OCI-LY1 (cell line): Measurements from ENCODE around the gene RTKN.

Source experiments
- H2AFZ ChIP-seq: fragments of 200-600 bp; sonication (generic), shearing (Covaris generic); 2 replicates; pipeline ENCODE4 v1.6.0; 2014; ENCODE audit warnings: antibody characterized with exemption, mild to moderate bottlenecking, low read length
- H3F3A ChIP-seq: fragments of 200-600 bp; sonication (generic), shearing (Covaris generic); 2 replicates; pipeline ENCODE4 v1.6.0; 2014; ENCODE audit warnings: mild to moderate bottlenecking, antibody characterized with exemption, low read length, moderate library complexity; ENCODE audit not compliant: insufficient read depth
- H3K27ac ChIP-seq: fragments of 200-600 bp; sonication (generic); 2 replicates; pipeline ENCODE4 v1.5.1; 2014; ENCODE audit warnings: low read length, mixed run types, mild to moderate bottlenecking, low read depth; ENCODE audit not compliant: poor library complexity, severe bottlenecking
- H3K27me3 ChIP-seq: fragments of 200-600 bp; sonication (generic); 2 replicates; pipeline ENCODE4 v1.6.0; 2014; ENCODE audit warnings: antibody characterized with exemption, mild to moderate bottlenecking, low read length, moderate library complexity; ENCODE audit not compliant: insufficient read depth
- H3K36me3 ChIP-seq: fragments of 200-600 bp; sonication (generic); 2 replicates; pipeline ENCODE4 v1.6.1; 2014; ENCODE audit warnings: mild to moderate bottlenecking, antibody characterized with exemption, low read length, moderate library complexity, mixed read lengths; ENCODE audit not compliant: insufficient read depth
- H3K4me1 ChIP-seq: fragments of 200-600 bp; sonication (generic); 2 replicates; pipeline ENCODE4 v1.5.1; 2014; ENCODE audit warnings: mild to moderate bottlenecking, low read length, moderate library complexity; ENCODE audit not compliant: insufficient read depth, severe bottlenecking
- H3K4me2 ChIP-seq: fragments of 200-600 bp; sonication (generic), shearing (Covaris generic); 2 replicates; pipeline ENCODE4 v1.6.1; 2014; ENCODE audit warnings: low read length
- H3K4me3 ChIP-seq: fragments of 200-600 bp; sonication (generic); 2 replicates; pipeline ENCODE4 v1.5.1; 2014; ENCODE audit warnings: low read length, low read depth, mild to moderate bottlenecking, mixed read lengths; ENCODE audit not compliant: poor library complexity, severe bottlenecking
- H3K79me2 ChIP-seq: fragments of 200-600 bp; shearing (Covaris generic); 2 replicates; pipeline ENCODE4 v1.6.1; 2016; ENCODE audit warnings: mixed run types, low read length, mixed read lengths; ENCODE audit not compliant: insufficient read depth
- H3K9ac ChIP-seq: fragments of 200-600 bp; sonication (generic), shearing (Covaris generic); 2 replicates; pipeline ENCODE4 v1.6.1; 2014; ENCODE audit warnings: mild to moderate bottlenecking, low read length, mixed read lengths
- H3K9me2 ChIP-seq: fragments of 200-600 bp; sonication (generic), shearing (Covaris generic); 2 replicates; pipeline ENCODE4 v1.6.1; 2014; ENCODE audit warnings: low read depth, mild to moderate bottlenecking, low read length, mixed read lengths
- H3K9me3 ChIP-seq: fragments of 200-600 bp; shearing (Covaris generic); 2 replicates; pipeline ENCODE4 v1.6.1; 2014; ENCODE audit warnings: low read length, mixed read lengths
- H4K20me1 ChIP-seq: fragments of 200-600 bp; sonication (generic), shearing (Covaris generic); 2 replicates; pipeline ENCODE4 v1.6.0; 2016; ENCODE audit warnings: mild to moderate bottlenecking, low read length; ENCODE audit not compliant: insufficient read depth
- CTCF ChIP-seq: fragments of 200-600 bp; sonication (generic), shearing (Covaris generic); IDR thresholded peaks from 2 replicates; pipeline ENCODE4 v1.5.1; 2017; ENCODE audit warnings: mild to moderate bottlenecking, antibody characterized with exemption, low read length, moderate library complexity, mixed read lengths
- EZH2 ChIP-seq: fragments of 200-600 bp; sonication (generic), shearing (Covaris generic); IDR thresholded peaks from 2 replicates; pipeline ENCODE4 v1.8.0; 2017; ENCODE audit warnings: borderline replicate concordance, mixed run types, mild to moderate bottlenecking, antibody characterized with exemption, low read length, moderate library complexity, mixed read lengths

The RTKN gene

GRCh38 chr2:74436111-74436805 is 5.5 kb downstream of the RTKN start:
- TF ChIP-seq EZH2, result no peak
- no peak for TF ChIP-seq CTCF
- Histone ChIP-seq H3K79me2 (no peaks in the 10 kb centered on the region), H3K36me3 (no peaks in the 10 kb centered on the region), H2AFZ (no peak overlapping the region), H3K9ac (no peak overlapping the region), H3K4me1 (peaks cover 10% of the 10 kb centered on the region), H3K27me3 (peaks cover 9% of the 10 kb centered on the region; the same call in 1 of the 2 replicates), H3K4me2 (no peak overlapping the region), H4K20me1 (no peaks in the 10 kb centered on the region), H3K9me2 (no peaks in the 10 kb centered on the region), H3F3A (no peaks in the 10 kb centered on the region), H3K4me3 (no peak overlapping the region), H3K27ac (no peak overlapping the region), H3K9me3 (no peaks in the 10 kb centered on the region)

- Histone ChIP-seq H3K4me2 (no peak overlapping the region), H3K36me3 (no peaks in the 10 kb centered on the region)
Measured at GRCh38 chr2:74430502-74430901, 11.2 kb downstream of the RTKN start.

GRCh38 chr2:74429487-74430451 is 12.0 kb downstream of the RTKN start:
- Histone ChIP-seq H3K79me2 (no peaks in the 10 kb centered on the region), H3K27me3 (0 out of 2 replicates have a peak, but pooled peaks cover 4% of the 10 kb centered on the region), H3K36me3 (no peaks in the 10 kb centered on the region), H3K4me1 (no peaks in the 10 kb centered on the region), H3K9me3 (no peaks in the 10 kb centered on the region), H3K4me3 (no peak overlapping the region), H4K20me1 (no peaks in the 10 kb centered on the region), H3K4me2 (no peak overlapping the region), H2AFZ (no peak overlapping the region), H3K9ac (no peak overlapping the region), H3K27ac (no peak overlapping the region), H3F3A (no peaks in the 10 kb centered on the region), H3K9me2 (no peaks in the 10 kb centered on the region)
- TF ChIP-seq CTCF (no peak), EZH2 (no peak)

More at GRCh38 chr2:74430502-74430901, 11.2 kb downstream of the RTKN start:
- no peaks in the 10 kb centered on the region for H3F3A ChIP-seq
- H3K4me3 ChIP-seq, result no peak overlapping the region
- no peaks in the 10 kb centered on the region for H3K9me2 ChIP-seq
- H3K27me3 ChIP-seq, result 0 out of 2 replicates have a peak, but pooled peaks cover 4% of the 10 kb centered on the region
- H2AFZ ChIP-seq, result no peak overlapping the region
- no peaks in the 10 kb centered on the region for H3K9me3 ChIP-seq
- no peaks in the 10 kb centered on the region for H3K79me2 ChIP-seq
- no peak overlapping the region for H3K27ac ChIP-seq
- H3K9ac ChIP-seq, result no peak overlapping the region
- H4K20me1 ChIP-seq, result no peaks in the 10 kb centered on the region
- TF ChIP-seq EZH2, result no peak
- TF ChIP-seq CTCF, result no peak
- H3K4me1 ChIP-seq, result no peaks in the 10 kb centered on the region
